LNCaP clone FGC (cell line): ENCODE data around the gene COL4A6.
A peak's percentile ranks its signal among the peaks of the same experiment; 100 is the strongest.

Source experiments
- DNase-seq: peaks from one replicate; pipeline ENCODE4 v3.0.0-alpha.2; 2011; ENCODE audit warnings: low read depth
- H3K4me3 ChIP-seq: 2 replicates; pipeline ENCODE4 v1.5.1; 2011; ENCODE audit warnings: mild to moderate bottlenecking, low read depth, low read length, control low read depth
- CTCF ChIP-seq: IDR thresholded peaks from 2 replicates; pipeline ENCODE4 v1.5.1; 2012; ENCODE audit warnings: mild to moderate bottlenecking; ENCODE audit not compliant: control insufficient read depth, insufficient read depth; ENCODE audit errors: extremely low read depth

COL4A6 gene

GRCh38 chrX:108156934-108157466 is 281.2 kb downstream of the COL4A6 start:
- no peak for TF ChIP-seq CTCF
- DNase-seq, result no peak
- no peak overlapping the region for H3K4me3 ChIP-seq

- no peak overlapping the region for H3K4me3 ChIP-seq
- DNase-seq, result no peak
- no peak for TF ChIP-seq CTCF
Observed at GRCh38 chrX:108156082-108156481, 282.1 kb downstream of the COL4A6 start.

- DNase-seq, result no peak
- TF ChIP-seq CTCF, result no peak
- H3K4me3 ChIP-seq, result no peak overlapping the region
Observed at GRCh38 chrX:108148524-108148923, 289.7 kb downstream of the COL4A6 start.

- TF ChIP-seq CTCF, result peak; percentile 55
- no peak overlapping the region for H3K4me3 ChIP-seq
- DNase-seq, result no peak
Observed at GRCh38 chrX:108138814-108139702, 299.2 kb downstream of the COL4A6 start.

- no peak overlapping the region for H3K4me3 ChIP-seq
- TF ChIP-seq CTCF, result no peak
- DNase-seq, result no peak
Observed at GRCh38 chrX:108134724-108135123, 303.5 kb downstream of the COL4A6 start.

GRCh38 chrX:108132876-108133275 is 305.3 kb downstream of the COL4A6 start:
- no peak for DNase-seq
- no peak overlapping the region for H3K4me3 ChIP-seq
- no peak for TF ChIP-seq CTCF
